HCT116 (cell line): ENCODE results near the gene ZDHHC4. TPM values are rescaled to one million over a fixed set of nuclear protein-coding genes. Genes with fewer than 3 reads are reported as not detected.

Source experiments
- ATAC-seq: fragments of 200-7000 bp; cut with Tn5 transposase; 2 replicates; pipeline ENCODE4 v1.9.1; 2020; ENCODE audit warnings: mild to moderate bottlenecking, moderate library complexity
- BruUV-seq: library from RNA; stranded (reverse); fragments of 400-500 nt; replicated peaks from 2 replicates; lab custom pipeline; 2021; lab: Mats Ljungman, UMichigan
- CTCF ChIA-PET: fragments of 300-600 bp; sonication (Branson Sonifier 250); formaldehyde crosslinking; loops from one replicate; lab custom pipeline; 2021; ENCODE audit warnings: antibody characterized with exemption; lab: Charles Lee
- POLR2A ChIA-PET: fragments of 300-600, 350-600 bp; sonication (Branson Sonifier 250); formaldehyde crosslinking; loops from one replicate; lab custom pipeline; 2021; ENCODE audit warnings: antibody characterized with exemption; lab: Charles Lee
- RAD21 ChIA-PET, 2 experiments: fragments of 300-600 bp; sonication (Branson Sonifier 250); formaldehyde crosslinking; loops; one replicate each; lab custom pipeline; 2023; ENCODE audit warnings: low total read pairs in 2 of 2; ENCODE audit not compliant: uncharacterized antibody in 2 of 2, unreplicated experiment in 2 of 2, low non-redundant PET in 1 of 2; lab: Charles Lee
- DNase-seq: peaks from one replicate; pipeline ENCODE4 v3.0.0-alpha.2; 2010; ENCODE audit warnings: low read depth, low spot score
- H2AFZ ChIP-seq: fragments of 200-600 bp; shearing (Covaris generic), sonication (generic); 2 replicates; pipeline ENCODE4 v1.6.1; 2017; ENCODE audit warnings: low read depth, mixed run types, mixed read lengths, antibody characterized with exemption, low read length; ENCODE audit not compliant: poor library complexity, severe bottlenecking
- H3K27ac ChIP-seq: 2 replicates; pipeline ENCODE4 v1.5.1; 2012; ENCODE audit warnings: low read depth, low read length
- H3K27me3 ChIP-seq: fragments of 200-600 bp; sonication (generic); 2 replicates; pipeline ENCODE4 v1.6.1; 2016; ENCODE audit warnings: mixed run types, low read length, mixed read lengths; ENCODE audit not compliant: insufficient read depth
- H3K36me3 ChIP-seq, 2 experiments: fragments of 200-500 bp in 1 of 2; fragments of 200-600 bp in 1 of 2; sonication (Bioruptor generic) in 1 of 2; sonication (generic) in 1 of 2; 2 replicates each; pipeline versions ENCODE4 v1.5.1 to v1.6.1; 2014 to 2016; ENCODE audit warnings: low read length in 2 of 2, inconsistent platforms in 1 of 2, mixed read lengths in 1 of 2, mixed run types in 1 of 2; ENCODE audit not compliant: insufficient read depth in 2 of 2, control insufficient read depth in 1 of 2
- H3K4me1 ChIP-seq, 2 experiments: fragments of 200-600 bp in 1 of 2; sonication (generic) in 1 of 2; 2 replicates each; pipeline versions ENCODE4 v1.5.1 to v1.6.1; 2012 to 2017; ENCODE audit warnings: low read length in 2 of 2, inconsistent platforms in 1 of 2, mild to moderate bottlenecking in 1 of 2, mixed read lengths in 1 of 2, mixed run types in 1 of 2, moderate library complexity in 1 of 2; ENCODE audit not compliant: insufficient read depth in 2 of 2, control insufficient read depth in 1 of 2
- H3K4me2 ChIP-seq: fragments of 200-600 bp; sonication (generic); 2 replicates; pipeline ENCODE4 v1.6.1; 2017; ENCODE audit warnings: mixed run types, low read length, mixed read lengths
- H3K4me3 ChIP-seq, 2 experiments: fragments of 200-600 bp in 1 of 2; sonication (generic) in 1 of 2; replicated peaks in 1 of 2; 2 replicates each; pipeline ENCODE4 v1.5.1; 2011 to 2016; ENCODE audit warnings: low read length in 2 of 2, control low read depth in 1 of 2, low read depth in 1 of 2, mild to moderate bottlenecking in 1 of 2, mixed read lengths in 1 of 2, mixed run types in 1 of 2
- H3K79me2 ChIP-seq: fragments of 200-600 bp; sonication (generic); 2 replicates; pipeline ENCODE4 v1.6.1; 2017; ENCODE audit warnings: mild to moderate bottlenecking, mixed run types, low read length, moderate library complexity, mixed read lengths; ENCODE audit not compliant: insufficient read depth
- H3K9ac ChIP-seq: fragments of 200-600 bp; sonication (generic); 2 replicates; pipeline ENCODE4 v1.6.1; 2016; ENCODE audit warnings: low read length, mixed read lengths
- H3K9me2 ChIP-seq: fragments of 200-600 bp; sonication (generic), shearing (Covaris generic); 2 replicates; pipeline ENCODE4 v1.6.1; 2017; ENCODE audit warnings: mixed run types, mild to moderate bottlenecking, moderate library complexity; ENCODE audit not compliant: insufficient read depth
- H3K9me3 ChIP-seq, 2 experiments: fragments of 200-500 bp in 1 of 2; fragments of 200-600 bp in 1 of 2; sonication (Bioruptor generic) in 1 of 2; sonication (generic) in 1 of 2; 2 replicates each; pipeline ENCODE4 v1.6.1; 2014 to 2017; ENCODE audit warnings: low read length in 2 of 2, mixed read lengths in 2 of 2, inconsistent platforms in 1 of 2, low read depth in 1 of 2, mild to moderate bottlenecking in 1 of 2, mixed run types in 1 of 2, moderate library complexity in 1 of 2; ENCODE audit not compliant: control insufficient read depth in 1 of 2, insufficient read depth in 1 of 2
- H4K20me1 ChIP-seq: fragments of 200-600 bp; sonication (generic), shearing (Covaris generic); 2 replicates; pipeline ENCODE4 v1.6.1; 2017; ENCODE audit warnings: mixed run types, mild to moderate bottlenecking, moderate library complexity; ENCODE audit not compliant: insufficient read depth
- CEBPB ChIP-seq: IDR thresholded peaks from 2 replicates; pipeline ENCODE4 v1.6.1; 2012; ENCODE audit warnings: low read depth
- EGR1 ChIP-seq: IDR thresholded peaks from 2 replicates; pipeline ENCODE4 v1.6.1; 2012; ENCODE audit warnings: low read depth
- ELF1 ChIP-seq: IDR thresholded peaks from 2 replicates; pipeline ENCODE4 v1.6.1; 2012; ENCODE audit warnings: low read depth, borderline replicate concordance
- FOSL1 ChIP-seq: IDR thresholded peaks from 2 replicates; pipeline ENCODE4 v1.6.1; 2012; ENCODE audit warnings: low read depth
- JUND ChIP-seq: IDR thresholded peaks from 2 replicates; pipeline ENCODE4 v1.6.1; 2012
- POLR2AphosphoS5 ChIP-seq: IDR thresholded peaks from 2 replicates; pipeline ENCODE4 v1.6.1; 2011; ENCODE audit warnings: mild to moderate bottlenecking, low read depth, low read length, moderate library complexity
- SP1 ChIP-seq: IDR thresholded peaks from 2 replicates; pipeline ENCODE4 v1.6.1; 2012; ENCODE audit warnings: low read depth
- SRF ChIP-seq: IDR thresholded peaks from 2 replicates; pipeline ENCODE4 v1.6.1; 2012; ENCODE audit warnings: low read depth
- ZFX ChIP-seq: fragments of 450-650 bp; IDR thresholded peaks from 2 replicates; pipeline ENCODE4 v1.6.1; 2017
- ZNF274 ChIP-seq: fragments of 200-500 bp; sonication (Bioruptor generic); IDR thresholded peaks from 2 replicates; pipeline ENCODE4 v1.6.1; 2014; ENCODE audit warnings: mild to moderate bottlenecking, low read depth, low read length, inconsistent platforms
- intact Hi-C: fragments of 100-400 bp; cut with micrococcal nuclease; formaldehyde crosslinking; loops from 2 replicates; pipeline ENCODE4 v1.10.0; 2022
- total RNA-seq: library from RNA; stranded (reverse); gene quantifications from one replicate; pipeline ENCODE4 v1.2.1, GENCODE V29; 2021; ENCODE audit not compliant: unreplicated experiment
- TF ChIP-seq, protein P1 (sequence below): IDR thresholded peaks from 2 replicates; pipeline ENCODE4 v1.6.1; 2012
- TF ChIP-seq, protein P2 (sequence below): IDR thresholded peaks from 2 replicates; pipeline ENCODE4 v1.6.1; 2012; ENCODE audit warnings: low read depth

The ZDHHC4 gene
- total RNA-seq, 1 experiment from 2014 or later = 59.3 TPM

DNA sequence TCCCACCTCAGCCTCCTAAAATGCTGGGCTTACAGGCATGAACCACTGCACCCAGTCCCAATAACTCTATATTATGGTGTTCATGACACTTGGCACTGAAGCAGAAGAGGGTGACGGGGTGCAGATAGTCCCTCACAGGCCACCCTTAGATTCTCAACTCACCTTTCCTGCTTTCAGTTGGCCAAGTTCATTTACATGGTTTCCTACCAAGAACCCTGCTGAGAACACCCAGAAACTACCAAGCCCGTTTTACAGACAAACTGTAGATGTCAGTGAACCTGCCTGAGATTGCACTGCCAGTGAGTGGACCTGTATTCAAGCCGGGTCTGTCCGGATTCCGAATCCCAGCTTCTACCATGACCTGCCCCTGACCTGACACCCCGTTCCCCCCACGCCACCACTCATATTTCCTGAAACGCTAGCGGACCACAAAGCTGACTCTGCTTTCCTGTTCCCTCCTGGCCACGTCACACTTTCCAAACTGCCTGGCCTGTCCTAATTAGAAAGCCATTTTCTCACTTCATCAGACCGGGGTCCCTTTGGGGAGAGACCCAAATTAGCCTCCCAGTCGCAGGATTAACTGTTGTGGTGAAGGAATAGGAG is 43.3 kb upstream of the ZDHHC4 start:
- BruUV-seq = no TSS peak
- RAD21 ChIA-PET = no interaction called here
- ATAC-seq = no peak

DNA sequence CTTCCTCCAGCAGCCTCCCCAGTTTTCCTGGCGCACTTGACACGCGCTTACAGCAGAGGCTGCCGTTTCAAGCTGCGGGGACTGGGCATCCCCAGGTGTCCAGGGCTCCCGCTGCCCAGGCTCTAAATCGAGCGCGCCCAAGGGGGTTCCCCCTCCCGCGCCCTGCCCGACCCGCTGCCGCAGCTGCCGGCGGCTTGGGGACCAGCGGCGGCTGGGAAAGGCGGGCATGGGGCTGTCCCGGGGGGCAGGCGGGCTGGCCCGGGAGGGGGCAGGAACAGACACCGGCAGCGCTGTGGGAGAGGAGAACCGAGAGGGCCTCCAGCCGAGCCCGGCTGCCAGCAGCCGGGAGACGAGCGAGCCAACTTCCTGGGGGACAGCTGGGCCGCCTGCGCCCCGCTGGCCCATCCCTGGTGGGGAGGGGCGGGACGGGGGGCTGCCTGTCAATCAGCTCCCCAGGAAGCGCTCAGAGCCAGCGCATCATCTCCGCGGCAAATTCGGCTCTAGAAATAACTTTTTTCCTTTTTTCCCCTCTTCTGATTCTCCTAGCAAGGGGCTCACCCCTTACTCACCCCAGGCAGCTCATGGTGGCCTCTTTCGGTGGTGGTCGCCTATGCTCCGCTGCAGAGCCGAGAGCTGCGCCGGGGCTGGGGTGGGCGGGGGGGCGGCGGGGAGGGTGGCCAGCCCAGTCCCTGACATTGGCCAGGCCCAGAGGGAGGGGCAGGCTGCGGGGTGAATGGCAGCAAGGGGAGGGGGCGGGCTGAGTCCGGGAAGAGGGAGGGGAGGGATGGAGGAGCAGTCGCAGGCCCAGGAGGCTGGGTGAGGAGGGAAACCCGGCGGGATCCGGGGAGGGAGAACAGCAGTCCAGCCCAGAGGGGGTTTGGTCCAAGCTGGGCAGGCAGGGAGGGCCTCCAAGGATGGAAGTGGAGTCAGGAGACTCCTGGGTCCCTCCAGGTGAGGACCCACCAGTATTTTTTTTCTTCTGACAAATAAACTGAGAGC is 40.7 kb upstream of the ZDHHC4 start:
- ChIA-PET RAD21 (no interaction called here), CTCF (no interaction called here), POLR2A (no interaction called here)
- H3K9me3 ChIP-seq = no peaks in the 10 kb centered on the region
- H3K9ac ChIP-seq = no peak overlapping the region
- no peaks in the 10 kb centered on the region for H3K36me3 ChIP-seq
- intact Hi-C loops = no loop called here
- no peak for ATAC-seq
- no peak overlapping the region for H2AFZ ChIP-seq
- DNase-seq = no peak
- H3K4me2 ChIP-seq = no peak overlapping the region
- H3K27ac ChIP-seq = no peak overlapping the region
- no peaks in the 10 kb centered on the region for H3K9me2 ChIP-seq
- no TSS peak for BruUV-seq
- no peaks in the 10 kb centered on the region for H3K79me2 ChIP-seq
- no peaks in the 10 kb centered on the region for H4K20me1 ChIP-seq
- H3K4me1 ChIP-seq = peaks cover 0 to 1% of the 10 kb centered on the region in 2 experiments; a peak in 1 of 4 replicates
- no peak overlapping the region for H3K4me3 ChIP-seq
- no peaks in the 10 kb centered on the region for H3K27me3 ChIP-seq
- no peak for TF ChIP-seq SRF
- TF ChIP-seq JUND = no peak
- no peak for TF ChIP-seq FOSL1
- TF ChIP-seq ELF1 = no peak
- TF ChIP-seq, protein P1, sequence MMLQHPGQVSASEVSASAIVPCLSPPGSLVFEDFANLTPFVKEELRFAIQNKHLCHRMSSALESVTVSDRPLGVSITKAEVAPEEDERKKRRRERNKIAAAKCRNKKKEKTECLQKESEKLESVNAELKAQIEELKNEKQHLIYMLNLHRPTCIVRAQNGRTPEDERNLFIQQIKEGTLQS = no peak
- TF ChIP-seq EGR1 = no peak
- TF ChIP-seq, protein P2, sequence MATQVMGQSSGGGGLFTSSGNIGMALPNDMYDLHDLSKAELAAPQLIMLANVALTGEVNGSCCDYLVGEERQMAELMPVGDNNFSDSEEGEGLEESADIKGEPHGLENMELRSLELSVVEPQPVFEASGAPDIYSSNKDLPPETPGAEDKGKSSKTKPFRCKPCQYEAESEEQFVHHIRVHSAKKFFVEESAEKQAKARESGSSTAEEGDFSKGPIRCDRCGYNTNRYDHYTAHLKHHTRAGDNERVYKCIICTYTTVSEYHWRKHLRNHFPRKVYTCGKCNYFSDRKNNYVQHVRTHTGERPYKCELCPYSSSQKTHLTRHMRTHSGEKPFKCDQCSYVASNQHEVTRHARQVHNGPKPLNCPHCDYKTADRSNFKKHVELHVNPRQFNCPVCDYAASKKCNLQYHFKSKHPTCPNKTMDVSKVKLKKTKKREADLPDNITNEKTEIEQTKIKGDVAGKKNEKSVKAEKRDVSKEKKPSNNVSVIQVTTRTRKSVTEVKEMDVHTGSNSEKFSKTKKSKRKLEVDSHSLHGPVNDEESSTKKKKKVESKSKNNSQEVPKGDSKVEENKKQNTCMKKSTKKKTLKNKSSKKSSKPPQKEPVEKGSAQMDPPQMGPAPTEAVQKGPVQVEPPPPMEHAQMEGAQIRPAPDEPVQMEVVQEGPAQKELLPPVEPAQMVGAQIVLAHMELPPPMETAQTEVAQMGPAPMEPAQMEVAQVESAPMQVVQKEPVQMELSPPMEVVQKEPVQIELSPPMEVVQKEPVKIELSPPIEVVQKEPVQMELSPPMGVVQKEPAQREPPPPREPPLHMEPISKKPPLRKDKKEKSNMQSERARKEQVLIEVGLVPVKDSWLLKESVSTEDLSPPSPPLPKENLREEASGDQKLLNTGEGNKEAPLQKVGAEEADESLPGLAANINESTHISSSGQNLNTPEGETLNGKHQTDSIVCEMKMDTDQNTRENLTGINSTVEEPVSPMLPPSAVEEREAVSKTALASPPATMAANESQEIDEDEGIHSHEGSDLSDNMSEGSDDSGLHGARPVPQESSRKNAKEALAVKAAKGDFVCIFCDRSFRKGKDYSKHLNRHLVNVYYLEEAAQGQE = no peak
- no peak for TF ChIP-seq ZNF274
- no peak for TF ChIP-seq POLR2AphosphoS5
- TF ChIP-seq SP1 = no peak
- TF ChIP-seq CEBPB = no peak
- no peak for TF ChIP-seq ZFX

More for the DNA sequence above, 43.3 kb upstream of the ZDHHC4 start:
- Histone ChIP-seq H3K27ac (no peak overlapping the region), H2AFZ (no peak overlapping the region), H3K79me2 (no peaks in the 10 kb centered on the region), H3K4me1 (peaks cover 0 to 15% of the 10 kb centered on the region in 2 experiments; a peak in 1 of 4 replicates), H3K36me3 (no peaks in the 10 kb centered on the region), H3K4me3 (no peak overlapping the region), H3K9me3 (no peaks in the 10 kb centered on the region), H4K20me1 (no peaks in the 10 kb centered on the region), H3K27me3 (no peaks in the 10 kb centered on the region), H3K4me2 (no peak overlapping the region), H3K9ac (no peak overlapping the region), H3K9me2 (no peaks in the 10 kb centered on the region)
- DNase-seq = no peak
- ChIA-PET CTCF (interaction anchor here (1.5 kb wide), 1 partner anchor 41 kb away, joined by 3 read pairs; no protein-coding TSS in a partner anchor), POLR2A (no interaction called here)
- TF ChIP-seq SP1 = no peak
- TF ChIP-seq, protein P1 = no peak
- intact Hi-C loops = no loop called here
